HUES48 (cell line): ENCODE data around the gene LZIC.

Experiments
- H3K27ac ChIP-seq: one replicate; pipeline ENCODE4 v1.7.0; 2013; ENCODE audit warnings: low read depth, low read length, inconsistent platforms
- H3K27me3 ChIP-seq: 2 replicates; pipeline ENCODE4 v1.6.1; 2013; ENCODE audit warnings: mild to moderate bottlenecking, low read length; ENCODE audit not compliant: control insufficient read depth, insufficient read depth
- H3K36me3 ChIP-seq: 2 replicates; pipeline ENCODE4 v1.6.1; 2013; ENCODE audit warnings: low read length; ENCODE audit not compliant: control insufficient read depth, insufficient read depth
- H3K4me1 ChIP-seq: 2 replicates; pipeline ENCODE4 v1.6.1; 2013; ENCODE audit warnings: mild to moderate bottlenecking, low read length; ENCODE audit not compliant: control insufficient read depth, insufficient read depth
- H3K4me3 ChIP-seq: 2 replicates; pipeline ENCODE4 v1.5.1; 2013; ENCODE audit warnings: mild to moderate bottlenecking, low read depth, low read length
- H3K9ac ChIP-seq: 2 replicates; pipeline ENCODE4 v1.6.1; 2013; ENCODE audit warnings: mild to moderate bottlenecking, low read depth, low read length, moderate library complexity
- H3K9me3 ChIP-seq: 2 replicates; pipeline ENCODE4 v1.6.1; 2013; ENCODE audit warnings: low read length; ENCODE audit not compliant: control insufficient read depth, insufficient read depth

The LZIC gene

GRCh38 chr1:9901148-9902059, 41.8 kb downstream of the LZIC start:
- Histone ChIP-seq H3K9me3 (no peaks in the 10 kb centered on the region), H3K36me3 (no peaks in the 10 kb centered on the region), H3K4me1 (no peaks in the 10 kb centered on the region), H3K27me3 (no peaks in the 10 kb centered on the region), H3K4me3 (no peak overlapping the region), H3K9ac (no peak overlapping the region), H3K27ac (no peak overlapping the region)

GRCh38 chr1:9900142-9901043, 42.8 kb downstream of the LZIC start:
- H3K4me1 ChIP-seq, result no peaks in the 10 kb centered on the region
- H3K27ac ChIP-seq, result no peak overlapping the region
- H3K36me3 ChIP-seq, result no peaks in the 10 kb centered on the region
- H3K27me3 ChIP-seq, result no peaks in the 10 kb centered on the region
- no peaks in the 10 kb centered on the region for H3K9me3 ChIP-seq
- no peak overlapping the region for H3K4me3 ChIP-seq
- H3K9ac ChIP-seq, result no peak overlapping the region

GRCh38 chr1:9894115-9894514, 49.1 kb downstream of the LZIC start:
- Histone ChIP-seq H3K27ac (no peak overlapping the region), H3K9ac (no peak overlapping the region), H3K4me3 (no peak overlapping the region), H3K36me3 (no peaks in the 10 kb centered on the region), H3K9me3 (no peaks in the 10 kb centered on the region), H3K4me1 (peaks cover 20% of the 10 kb centered on the region), H3K27me3 (no peaks in the 10 kb centered on the region)

GRCh38 chr1:9892563-9893528, 50.3 kb downstream of the LZIC start:
- no peak overlapping the region for H3K4me3 ChIP-seq
- H3K36me3 ChIP-seq, result no peaks in the 10 kb centered on the region
- peak overlapping the region; percentile 43 for H3K27ac ChIP-seq
- H3K4me1 ChIP-seq, result peaks cover 24% of the 10 kb centered on the region
- no peaks in the 10 kb centered on the region for H3K9me3 ChIP-seq
- no peak overlapping the region for H3K9ac ChIP-seq
- no peaks in the 10 kb centered on the region for H3K27me3 ChIP-seq

GRCh38 chr1:9891207-9891606, 52.0 kb downstream of the LZIC start:
- Histone ChIP-seq H3K36me3 (no peaks in the 10 kb centered on the region; the same call in 1 of the 2 replicates), H3K4me1 (peaks cover 27% of the 10 kb centered on the region), H3K27me3 (no peaks in the 10 kb centered on the region), H3K9me3 (no peaks in the 10 kb centered on the region), H3K4me3 (no peak overlapping the region), H3K9ac (no peak overlapping the region), H3K27ac (peak overlapping the region; percentile 94)

GRCh38 chr1:9890224-9890731, 52.9 kb downstream of the LZIC start:
- H3K9me3 ChIP-seq, result no peaks in the 10 kb centered on the region
- H3K9ac ChIP-seq, result no peak overlapping the region

GRCh38 chr1:9889411-9889810, 53.8 kb downstream of the LZIC start:
- Histone ChIP-seq H3K27ac (peak overlapping the region; percentile 94), H3K9ac (no peak overlapping the region), H3K4me3 (no peak overlapping the region)

More at GRCh38 chr1:9890224-9890731, 52.9 kb downstream of the LZIC start:
- H3K27me3 ChIP-seq, result no peaks in the 10 kb centered on the region
- H3K36me3 ChIP-seq, result no peaks in the 10 kb centered on the region; the same call in 1 of the 2 replicates
- peaks cover 30% of the 10 kb centered on the region for H3K4me1 ChIP-seq
- H3K27ac ChIP-seq, result peak overlapping the region; percentile 94
- H3K4me3 ChIP-seq, result no peak overlapping the region

GRCh38 chr1:9888886-9889285, 54.3 kb downstream of the LZIC start:
- peaks cover 30% of the 10 kb centered on the region for H3K4me1 ChIP-seq
- no peaks in the 10 kb centered on the region; the same call in 1 of the 2 replicates for H3K36me3 ChIP-seq
- no peaks in the 10 kb centered on the region for H3K27me3 ChIP-seq
- H3K27ac ChIP-seq, result peak overlapping the region; percentile 6
- no peak overlapping the region for H3K9ac ChIP-seq
- H3K4me3 ChIP-seq, result no peak overlapping the region
- H3K9me3 ChIP-seq, result no peaks in the 10 kb centered on the region

More at GRCh38 chr1:9889411-9889810, 53.8 kb downstream of the LZIC start:
- Histone ChIP-seq H3K4me1 (peaks cover 30% of the 10 kb centered on the region), H3K36me3 (no peaks in the 10 kb centered on the region; the same call in 1 of the 2 replicates), H3K27me3 (no peaks in the 10 kb centered on the region), H3K9me3 (no peaks in the 10 kb centered on the region)

GRCh38 chr1:9887070-9887469, 56.1 kb downstream of the LZIC start:
- Histone ChIP-seq H3K4me3 (no peak overlapping the region), H3K36me3 (peaks cover 5% of the 10 kb centered on the region), H3K27ac (no peak overlapping the region), H3K9me3 (no peaks in the 10 kb centered on the region), H3K9ac (no peak overlapping the region), H3K27me3 (no peaks in the 10 kb centered on the region), H3K4me1 (peaks cover 30% of the 10 kb centered on the region)
